ENCODE measurements around the gene HMGXB4.

DNA sequence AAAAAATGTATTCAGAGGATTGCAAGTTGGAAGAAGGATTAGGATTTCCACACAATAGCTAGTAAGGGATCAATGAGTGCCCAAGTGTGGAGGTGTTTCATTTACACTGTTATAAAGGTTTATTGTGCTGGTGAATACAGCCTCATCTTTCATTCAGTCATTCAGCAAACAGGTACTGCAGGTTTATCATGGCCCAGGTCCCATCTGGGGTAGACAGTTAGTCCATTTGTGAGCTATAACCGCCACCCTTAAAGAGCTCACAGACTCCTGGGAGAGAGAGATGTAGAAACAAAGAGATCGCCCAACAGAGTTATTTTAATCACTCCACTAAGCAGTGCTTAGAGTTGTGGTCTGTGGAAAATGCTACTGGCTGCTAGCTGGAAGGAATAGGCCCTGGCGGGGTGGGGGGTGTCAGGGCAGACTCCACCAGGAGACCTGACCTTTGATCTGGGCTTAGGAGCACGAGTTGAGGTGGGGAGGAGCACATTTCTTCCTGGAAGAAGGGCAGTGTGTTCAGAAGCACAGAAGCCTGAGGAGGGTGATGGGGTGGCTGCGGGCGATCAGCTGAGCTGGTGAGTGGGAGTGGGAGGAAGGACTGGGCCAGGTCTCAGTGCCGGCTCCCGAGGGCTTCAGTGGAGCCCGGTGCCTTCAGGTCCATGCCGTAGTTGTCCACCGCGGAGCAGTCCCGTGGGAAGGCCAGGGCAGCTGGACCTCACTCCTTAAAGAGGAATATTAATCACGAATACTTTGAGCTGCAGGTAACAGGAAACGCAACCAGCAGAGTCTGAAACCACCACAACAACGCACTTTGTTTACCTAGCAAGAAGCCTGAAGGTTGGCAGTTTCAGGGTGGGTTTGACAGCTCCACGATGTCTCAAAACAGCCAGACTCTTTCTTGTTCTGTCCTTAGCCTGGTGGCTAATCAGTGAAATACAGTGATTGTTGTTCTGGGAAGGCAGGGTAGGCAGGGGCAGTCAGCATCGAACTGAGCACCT, 53.6 kb downstream of the HMGXB4 start:
- no peak for TF ChIP-seq POLR2A (IDR thresholded peaks at IDR 0.05; ENCODE audit: low read depth, low read length)
- TF ChIP-seq, protein P1, sequence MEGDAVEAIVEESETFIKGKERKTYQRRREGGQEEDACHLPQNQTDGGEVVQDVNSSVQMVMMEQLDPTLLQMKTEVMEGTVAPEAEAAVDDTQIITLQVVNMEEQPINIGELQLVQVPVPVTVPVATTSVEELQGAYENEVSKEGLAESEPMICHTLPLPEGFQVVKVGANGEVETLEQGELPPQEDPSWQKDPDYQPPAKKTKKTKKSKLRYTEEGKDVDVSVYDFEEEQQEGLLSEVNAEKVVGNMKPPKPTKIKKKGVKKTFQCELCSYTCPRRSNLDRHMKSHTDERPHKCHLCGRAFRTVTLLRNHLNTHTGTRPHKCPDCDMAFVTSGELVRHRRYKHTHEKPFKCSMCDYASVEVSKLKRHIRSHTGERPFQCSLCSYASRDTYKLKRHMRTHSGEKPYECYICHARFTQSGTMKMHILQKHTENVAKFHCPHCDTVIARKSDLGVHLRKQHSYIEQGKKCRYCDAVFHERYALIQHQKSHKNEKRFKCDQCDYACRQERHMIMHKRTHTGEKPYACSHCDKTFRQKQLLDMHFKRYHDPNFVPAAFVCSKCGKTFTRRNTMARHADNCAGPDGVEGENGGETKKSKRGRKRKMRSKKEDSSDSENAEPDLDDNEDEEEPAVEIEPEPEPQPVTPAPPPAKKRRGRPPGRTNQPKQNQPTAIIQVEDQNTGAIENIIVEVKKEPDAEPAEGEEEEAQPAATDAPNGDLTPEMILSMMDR (conservative IDR thresholded peaks at IDR 0.05; ENCODE audit: low read depth, low read length), result no peak
- no peak for TF ChIP-seq ELK1 (IDR thresholded peaks at IDR 0.05; ENCODE audit: borderline replicate concordance, low read depth, low read length)
- no peak for TF ChIP-seq USF2 (IDR thresholded peaks at IDR 0.05; ENCODE audit: low read depth, low read length)
- no peak for TF ChIP-seq RFX5 (IDR thresholded peaks at IDR 0.05; ENCODE audit: low read depth, low read length)
- no peak for TF ChIP-seq MAFK (IDR thresholded peaks at IDR 0.05; ENCODE audit: low read depth, low read length)

All from IMR-90 (cell line).